HG03064 (cell line): Measurements from ENCODE around the gene ATG4C.

Source experiments
- ATAC-seq: cut with Tn5 transposase; IDR thresholded peaks from one replicate; pipeline ENCODE4 v1.9.1; 2021; ENCODE audit warnings: low read depth; ENCODE audit not compliant: unreplicated experiment

ATG4C gene

DNA sequence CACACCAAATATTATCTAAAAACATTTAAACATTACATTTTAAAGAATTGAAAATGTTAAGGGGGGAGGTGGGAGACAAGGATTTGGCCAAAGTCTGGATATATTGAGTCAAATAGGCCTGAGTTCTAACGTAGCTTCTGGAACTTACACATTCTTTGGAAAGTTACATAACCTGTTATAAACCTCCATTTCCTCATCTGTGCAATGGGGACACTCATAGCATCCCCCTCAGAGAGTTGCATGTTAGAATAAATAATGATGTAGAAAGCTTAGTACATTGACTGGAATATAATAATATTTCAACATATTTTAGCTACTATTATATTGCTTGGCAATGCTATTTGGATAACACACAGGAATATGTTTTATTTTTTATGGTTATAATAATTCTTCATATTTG lies 117.7 kb downstream of the ATG4C start:
- ATAC-seq: no peak

DNA sequence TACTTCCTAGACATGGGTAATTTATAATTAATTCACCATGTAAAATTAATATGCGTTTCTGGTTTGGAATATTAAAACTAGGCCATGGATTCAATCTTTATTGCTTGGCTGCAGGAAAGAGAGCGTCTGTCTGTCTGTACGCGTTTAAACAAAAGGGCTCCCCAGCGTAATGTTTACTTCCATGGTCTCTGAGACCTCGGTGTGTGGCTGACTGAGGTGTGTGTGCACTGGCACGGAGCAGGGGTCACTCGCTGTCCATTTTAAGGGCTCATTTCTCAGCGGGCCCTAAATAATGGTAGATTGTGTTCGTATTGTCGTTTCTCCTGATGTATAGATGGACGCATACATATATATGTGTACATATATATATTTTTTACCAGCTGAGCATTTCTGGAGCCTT lies 119.6 kb downstream of the ATG4C start:
- no peak for ATAC-seq

DNA sequence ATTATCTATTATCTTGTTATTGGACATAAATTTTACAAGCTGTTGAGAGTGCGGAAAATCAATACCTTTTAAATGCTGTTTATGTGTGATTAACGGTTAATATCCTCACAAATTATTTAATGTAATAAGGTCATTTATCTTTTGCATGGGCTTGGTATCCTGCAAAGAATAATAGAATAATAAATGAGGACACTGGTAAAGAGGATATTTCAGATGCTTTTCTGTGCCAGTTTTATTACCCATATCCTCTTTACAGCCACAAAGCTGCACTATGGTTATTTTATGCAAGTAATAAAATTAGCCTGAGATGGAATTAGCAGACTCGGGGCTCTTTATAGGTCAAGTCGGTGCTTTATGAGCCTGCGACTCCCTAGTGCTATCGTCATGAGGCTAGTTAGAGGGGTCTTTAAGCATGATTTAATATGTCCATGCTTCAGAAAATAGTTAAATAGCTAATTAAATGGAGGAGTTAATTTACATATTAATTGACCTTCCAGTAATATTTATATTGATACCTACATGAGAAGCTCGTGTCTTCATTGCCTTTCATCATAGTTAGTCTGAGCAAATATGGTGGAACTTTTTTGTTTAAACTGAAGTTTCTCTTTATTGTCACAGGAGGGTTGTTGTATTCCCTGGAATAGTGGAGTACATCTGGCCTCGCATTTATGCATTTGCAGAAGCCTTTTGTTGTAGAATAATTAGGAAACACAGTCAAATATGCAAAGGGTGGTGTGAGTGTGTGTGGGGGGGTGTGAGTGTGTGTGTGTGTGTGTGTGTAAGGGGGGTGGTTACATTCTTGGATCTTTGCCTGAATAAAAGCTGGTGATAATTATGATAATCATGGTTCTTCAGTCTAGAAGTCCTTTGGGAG lies 120.3 kb downstream of the ATG4C start:
- ATAC-seq: no peak

DNA sequence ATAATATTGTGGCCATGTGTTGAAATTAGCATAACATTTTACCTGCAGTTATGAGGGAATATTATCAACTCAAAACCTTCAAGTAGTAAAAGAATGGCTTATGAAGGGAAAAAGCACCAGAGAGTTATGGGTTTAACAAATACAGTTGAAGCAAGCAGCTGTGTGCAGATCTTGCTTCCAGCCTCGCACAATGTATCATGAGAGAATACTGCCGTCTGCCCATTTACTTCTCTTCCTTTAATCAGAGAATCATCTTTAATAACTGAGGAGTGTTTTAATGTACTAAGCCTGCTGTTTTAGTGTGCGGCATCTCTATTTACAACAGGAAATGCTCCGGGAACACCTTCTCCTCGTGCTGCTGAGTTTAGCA lies 120.9 kb downstream of the ATG4C start:
- no peak for ATAC-seq

DNA sequence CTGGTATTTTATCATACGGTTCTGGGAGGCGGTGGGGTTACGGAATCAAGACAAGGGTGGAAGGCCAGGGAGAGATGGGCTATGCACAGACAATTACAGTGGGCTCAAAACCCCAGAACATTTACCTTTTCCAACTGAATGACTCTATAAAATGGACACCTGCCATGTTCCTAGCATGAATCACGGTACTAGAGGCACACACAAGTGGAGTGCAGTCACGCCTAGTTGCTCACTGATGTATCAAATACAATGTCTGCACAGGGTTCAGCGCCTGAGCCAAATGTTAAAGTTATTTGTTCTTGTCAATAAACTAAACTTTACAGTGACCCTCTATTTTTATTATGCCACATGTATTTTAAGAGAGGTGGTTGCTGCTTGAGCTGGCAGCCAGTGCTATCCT lies 121.4 kb downstream of the ATG4C start:
- ATAC-seq: no peak

DNA sequence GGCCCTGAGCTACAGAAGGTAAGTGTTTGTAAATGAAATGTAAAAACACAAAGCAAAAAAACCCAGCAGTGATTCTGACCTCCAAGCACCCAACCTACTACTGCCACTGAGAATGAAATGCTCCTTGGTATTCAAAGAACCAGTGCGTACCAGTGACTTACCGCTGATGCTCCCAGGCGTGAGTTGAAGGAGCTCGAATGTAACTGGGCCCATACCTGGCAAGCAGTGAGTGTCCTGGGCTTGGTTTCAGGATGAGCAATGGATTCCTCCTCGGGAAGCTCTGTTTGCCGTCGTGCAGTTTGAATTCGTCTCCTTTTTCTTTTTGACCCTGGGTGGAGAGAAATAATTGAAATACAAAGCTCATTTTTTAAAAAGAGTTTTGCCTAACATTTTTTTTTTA lies 121.9 kb downstream of the ATG4C start:
- no peak for ATAC-seq

DNA sequence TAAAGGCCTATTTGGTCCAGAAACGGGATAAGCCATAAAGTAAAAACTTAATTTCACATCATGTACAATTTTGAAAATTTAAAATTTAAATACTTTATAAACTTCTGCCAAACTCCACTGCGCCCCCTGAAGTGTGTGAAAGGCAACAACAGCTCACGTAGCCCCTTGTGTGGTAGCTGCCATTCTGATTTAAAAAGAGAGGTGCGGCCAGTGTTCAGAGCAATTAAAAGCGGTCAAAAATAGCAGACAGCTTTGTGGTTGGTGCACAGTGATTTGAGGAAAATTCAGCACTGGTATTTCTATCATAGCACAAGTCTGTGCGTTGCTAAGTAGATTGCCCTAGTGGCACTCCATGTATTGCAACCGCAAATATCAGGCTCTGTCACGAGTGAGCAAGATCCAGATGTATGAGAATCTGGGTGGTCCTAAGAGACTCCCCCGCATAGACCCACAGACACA lies 122.5 kb downstream of the ATG4C start:
- ATAC-seq: no peak

DNA sequence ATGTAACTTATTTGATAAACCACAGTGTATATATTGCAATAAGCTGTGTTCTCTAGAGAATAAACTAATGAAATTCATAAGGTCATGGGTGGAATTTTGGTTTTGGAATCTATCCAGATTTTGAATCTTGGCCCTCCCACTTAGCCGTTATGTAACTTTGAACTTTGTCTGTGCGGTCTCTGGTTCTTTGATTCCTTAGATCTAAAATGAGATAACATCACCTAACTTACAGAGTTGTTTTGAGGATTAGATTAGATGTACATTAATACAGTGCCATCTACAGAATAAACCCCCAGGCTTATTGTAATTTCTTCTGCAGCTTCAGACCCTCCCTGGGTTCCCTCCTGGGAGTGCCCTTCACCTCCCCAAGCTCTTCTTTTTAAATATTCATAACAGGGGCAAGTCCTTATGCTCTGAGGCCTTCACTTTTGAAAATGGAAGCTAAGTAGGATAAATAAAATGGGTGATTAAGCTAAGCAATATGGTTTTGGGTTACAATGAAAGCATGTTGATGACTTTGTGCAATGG lies 124.3 kb downstream of the ATG4C start:
- ATAC-seq: no peak

DNA sequence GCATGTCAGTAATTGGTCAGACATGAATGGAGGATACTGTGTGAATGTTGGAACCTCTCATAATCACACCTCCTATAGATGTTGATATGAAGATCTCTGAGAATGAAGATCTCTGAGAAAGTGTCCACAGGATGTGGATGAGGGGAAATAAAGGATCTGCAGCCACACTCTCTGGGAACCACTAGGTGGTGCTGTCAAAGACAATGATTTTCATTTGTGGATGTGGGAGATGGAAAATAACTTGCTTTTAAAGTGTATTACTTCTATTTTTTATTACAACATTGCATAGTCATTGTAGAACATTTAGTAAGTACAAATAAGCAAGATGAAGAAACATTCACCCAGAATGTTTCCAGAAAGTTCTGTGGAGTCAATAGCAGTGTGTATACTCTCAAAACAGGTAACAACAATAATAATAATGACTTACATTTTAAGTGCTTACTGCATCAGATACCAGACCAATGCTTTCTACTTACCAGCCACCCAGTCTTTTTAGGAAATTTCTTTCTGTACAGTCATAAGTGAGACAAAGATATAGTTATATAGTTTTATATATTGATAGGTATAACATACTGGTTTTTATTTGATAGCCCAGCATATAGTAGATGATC lies 128.2 kb downstream of the ATG4C start:
- ATAC-seq: no peak
